Heart left ventricle (tissue), 16 donors: ENCODE measurements around the gene ALDH3B2. TPM values are rescaled to one million over a fixed set of nuclear protein-coding genes. Genes with fewer than 3 reads are reported as not detected.

Experiments used
- ATAC-seq, 4 donors: fragments of 200-7000 bp; cut with Tn5 transposase; one replicate each; pipeline ENCODE4 v1.9.1; 2020 to 2022; ENCODE audit warnings: moderate library complexity in 4 of 4, mild to moderate bottlenecking in 3 of 4, moderate number of reproducible peaks in 1 of 4
- DNase-seq, 5 donors: peaks; one replicate each; pipeline ENCODE4 v3.0.0-alpha.2; 2020
- H3K27ac ChIP-seq, 12 donors: fragments of 200-600 bp; sonication (generic) in 4 of 12; one replicate each; pipeline versions ENCODE4 v1.5.0 to v1.8.0; 2016 to 2022; ENCODE audit warnings: mild to moderate bottlenecking in 2 of 12
- H3K27me3 ChIP-seq, 9 donors: fragments of 200-600 bp; sonication (generic) in 2 of 9; one replicate each; pipeline versions ENCODE4 v1.5.1 to v1.8.0; 2016 to 2022; ENCODE audit warnings: mild to moderate bottlenecking in 3 of 9
- H3K36me3 ChIP-seq, 9 donors: fragments of 200-600 bp; sonication (generic) in 2 of 9; one replicate each; pipeline versions ENCODE4 v1.5.0 to v1.8.0; 2018 to 2022; ENCODE audit warnings: mild to moderate bottlenecking in 2 of 9
- H3K4me1 ChIP-seq, 12 donors: fragments of 200-600 bp; sonication (generic) in 4 of 12; one replicate each; pipeline versions ENCODE4 v1.5.0 to v1.8.0; 2016 to 2022; ENCODE audit warnings: mild to moderate bottlenecking in 3 of 12
- H3K4me3 ChIP-seq, 12 donors: fragments of 200-600 bp; sonication (generic) in 4 of 12; one replicate each; pipeline versions ENCODE4 v1.5.0 to v1.8.0; 2017 to 2022; ENCODE audit warnings: mild to moderate bottlenecking in 9 of 12, moderate library complexity in 4 of 12
- H3K9me3 ChIP-seq, 12 donors: fragments of 200-600 bp; sonication (generic) in 4 of 12; one replicate each; pipeline versions ENCODE4 v1.5.0 to v1.8.0; 2016 to 2022; ENCODE audit warnings: mild to moderate bottlenecking in 1 of 12
- POLR2A ChIP-seq, 2 donors: fragments of 450-650 bp; IDR thresholded peaks; one replicate each; pipeline ENCODE4 v1.6.1; 2017; ENCODE audit warnings: antibody characterized with exemption in 2 of 2, mild to moderate bottlenecking in 2 of 2, moderate library complexity in 2 of 2
- WGBS, 4 donors: extraction: QIAGEN DNeasy Blood & Tissue Kit in 2 of 4; methylation state at CpG; one replicate each; pipeline versions ENCODE4 v1.1.5 to v1.1.7; 2013 to 2018; 5-methylcytosine and 5-hydroxymethylcytosine counted together
- intact Hi-C, 10 donors: fragments of 100-400 bp; cut with DNase I; formaldehyde crosslinking; loops; one replicate each; pipeline versions ENCODE4 v1.11.1 to v1.14.2; 2022
- polyA plus RNA-seq, 2 donors: library from polyadenylated mRNA; stranded (reverse); fragments of 200-250 nt; gene quantifications; one replicate each; pipeline ENCODE4 v1.2.3, GENCODE V29; 2013
- total RNA-seq, 9 donors: library from RNA; depleted of rRNA in 2 of 9; stranded (reverse); fragments of >200 nt in 2 of 9; fragmentation: NEBNext Ultra II Directional in 3 of 9; extraction: Animal tissue kit (Norgen Biotek cat#: 25700) in 3 of 9; gene quantifications; one replicate each; pipeline versions ENCODE4 v1.1.0 to v1.2.4, GENCODE V29; 2016 to 2023
- TF ChIP-seq, protein P1 (sequence below), 12 donors: fragments of 200-600 bp; sonication (generic) in 4 of 12; IDR thresholded peaks; one replicate each; pipeline versions ENCODE4 v1.5.0 to v1.8.0; 2018 to 2022; ENCODE audit warnings: antibody characterized with exemption in 12 of 12, mild to moderate bottlenecking in 5 of 12
- donor health status: ischemic (EF 13 %, LVEDD 7.1; RV severe dilation, severe dysfunction).
- donor health status: healthy with polysubstance abuse.
- donor health status: DM: no; HTN: yes; CAD: no.
- donor health status: DM: no; HTN: no; CAD: no.
- donor health status: ischemic (EF 25% LVEDD 6.9; RV normal size, moderate dysfunction).
- donor health status: ischemic (EF 25% LVEDD 5.7; RV mildly dilated, moderate dysfunction).
- donor health status: healthy.
- donor health status: DM: yes; HTN: yes; CAD: no.
- donor health status: ischemic (EF 35%, LVEDD 5.7; RV mildly dilated, moderate dysfunction).
- donor health status: nonischemic (EF 11% LVEDD 7.7; RV severe dilation, severe dysfunction).
- donor health status: DM: yes; HTN: yes; CAD: no.
- donor health status: PGD.
- donor health status: ischemic (EF 29% LVEDD 5.4; RV normal size, mild dysfunction).
- donor health status: nonischemic (EF 23%, LVEDD 6.1; RV moderate dilation, normal function).

The ALDH3B2 gene
- total and polyA plus RNA-seq, 11 donors: not detected

DNA sequence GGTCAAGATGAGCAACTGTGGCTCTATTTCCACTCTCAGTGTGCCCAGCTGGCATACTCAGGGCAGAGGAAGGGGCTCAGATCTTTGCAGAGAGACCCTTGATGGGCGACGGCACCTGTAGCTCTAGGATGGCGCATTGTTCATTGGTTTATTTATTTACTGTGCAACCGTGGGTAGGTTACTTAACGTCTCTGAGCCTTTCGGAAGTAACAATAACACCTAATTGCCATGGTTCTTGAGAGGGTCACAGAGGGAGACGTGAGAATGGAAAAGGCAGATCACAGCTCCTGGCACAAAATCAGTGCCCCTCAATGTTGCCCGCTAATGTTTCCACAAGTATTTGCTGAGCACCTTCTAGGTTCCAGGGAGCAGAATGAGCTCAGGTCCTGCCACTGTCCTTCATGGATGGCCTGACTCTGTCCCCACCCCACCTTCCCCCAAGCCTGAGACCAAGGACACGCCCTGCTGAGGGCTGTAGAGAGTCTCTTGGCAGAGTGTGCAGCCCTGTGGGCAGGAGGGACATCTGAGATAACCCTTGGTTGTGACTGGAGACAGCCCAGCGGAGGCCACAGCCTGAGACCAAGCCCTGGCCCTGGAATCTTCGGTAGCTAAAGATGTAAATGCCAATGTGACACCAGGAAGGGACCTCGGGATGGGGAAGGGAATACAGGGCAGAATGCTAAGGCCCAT, 780 bp upstream of the ALDH3B2 start:
- 87 to 90% (median 90%) methylated on average over 12 of the region's 12 CpGs for WGBS, 4 donors
- peak in 1 of 4 donors; percentile 22 for ATAC-seq
- H3K27me3 ChIP-seq: peaks cover 0 to 14% (median 0%) of the 10 kb centered on the region in 9 donors

GRCh38 chr11:67673902-67674301, 521 bp downstream of the ALDH3B2 start:
- Histone ChIP-seq H3K27me3 (peaks cover 0 to 14% (median 0%) of the 10 kb centered on the region in 9 donors), H3K9me3 (peaks cover 0 to 6% (median 0%) of the 10 kb centered on the region in 12 donors), H3K36me3 (no peaks in the 10 kb centered on the region), H3K4me1 (no peaks in the 10 kb centered on the region), H3K4me3 (no peak overlapping the region), H3K27ac (no peak overlapping the region)
- 74 to 81% (median 77%) methylated on average over 8 of the region's 8 CpGs for WGBS, 4 donors
- ATAC-seq (no peak), DNase-seq (no peak)
- intact Hi-C loops: no loop called here
- TF ChIP-seq POLR2A (IDR thresholded peaks at IDR 0.05): no peak
- TF ChIP-seq, protein P1, sequence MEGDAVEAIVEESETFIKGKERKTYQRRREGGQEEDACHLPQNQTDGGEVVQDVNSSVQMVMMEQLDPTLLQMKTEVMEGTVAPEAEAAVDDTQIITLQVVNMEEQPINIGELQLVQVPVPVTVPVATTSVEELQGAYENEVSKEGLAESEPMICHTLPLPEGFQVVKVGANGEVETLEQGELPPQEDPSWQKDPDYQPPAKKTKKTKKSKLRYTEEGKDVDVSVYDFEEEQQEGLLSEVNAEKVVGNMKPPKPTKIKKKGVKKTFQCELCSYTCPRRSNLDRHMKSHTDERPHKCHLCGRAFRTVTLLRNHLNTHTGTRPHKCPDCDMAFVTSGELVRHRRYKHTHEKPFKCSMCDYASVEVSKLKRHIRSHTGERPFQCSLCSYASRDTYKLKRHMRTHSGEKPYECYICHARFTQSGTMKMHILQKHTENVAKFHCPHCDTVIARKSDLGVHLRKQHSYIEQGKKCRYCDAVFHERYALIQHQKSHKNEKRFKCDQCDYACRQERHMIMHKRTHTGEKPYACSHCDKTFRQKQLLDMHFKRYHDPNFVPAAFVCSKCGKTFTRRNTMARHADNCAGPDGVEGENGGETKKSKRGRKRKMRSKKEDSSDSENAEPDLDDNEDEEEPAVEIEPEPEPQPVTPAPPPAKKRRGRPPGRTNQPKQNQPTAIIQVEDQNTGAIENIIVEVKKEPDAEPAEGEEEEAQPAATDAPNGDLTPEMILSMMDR (IDR thresholded peaks at IDR 0.05): no peak

More for the DNA sequence above, 780 bp upstream of the ALDH3B2 start:
- Histone ChIP-seq H3K27ac (no peak overlapping the region), H3K4me3 (no peak overlapping the region), H3K36me3 (no peaks in the 10 kb centered on the region), H3K9me3 (peaks cover 0 to 6% (median 0%) of the 10 kb centered on the region in 12 donors), H3K4me1 (no peaks in the 10 kb centered on the region)
- TF ChIP-seq POLR2A (IDR thresholded peaks at IDR 0.05): no peak
- TF ChIP-seq, protein P1 (IDR thresholded peaks at IDR 0.05): no peak
- intact Hi-C loops: no loop called here
- no peak for DNase-seq

GRCh38 chr11:67673358-67673757, 1.1 kb downstream of the ALDH3B2 start:
- WGBS, 4 donors: 76 to 87% (median 83%) methylated on average over 7 of the region's 7 CpGs
- H3K27ac ChIP-seq: no peak overlapping the region
- H3K36me3 ChIP-seq: no peaks in the 10 kb centered on the region
- no peak for DNase-seq
- no peak for TF ChIP-seq POLR2A (IDR thresholded peaks at IDR 0.05)
- TF ChIP-seq, protein P1 (IDR thresholded peaks at IDR 0.05): no peak
- ATAC-seq: no peak
- peaks cover 0 to 14% (median 0%) of the 10 kb centered on the region in 9 donors for H3K27me3 ChIP-seq
- no peaks in the 10 kb centered on the region for H3K4me1 ChIP-seq
- H3K4me3 ChIP-seq: no peak overlapping the region
- intact Hi-C loops: no loop called here
- H3K9me3 ChIP-seq: peaks cover 0 to 6% (median 0%) of the 10 kb centered on the region in 12 donors

- TF ChIP-seq, protein P1 (IDR thresholded peaks at IDR 0.05): no peak
- TF ChIP-seq POLR2A (IDR thresholded peaks at IDR 0.05): no peak
- Histone ChIP-seq H3K9me3 (peaks cover 0 to 3% (median 0%) of the 10 kb centered on the region in 12 donors), H3K4me3 (no peak overlapping the region), H3K27me3 (peaks cover 0 to 14% (median 0%) of the 10 kb centered on the region in 9 donors), H3K27ac (no peak overlapping the region), H3K36me3 (no peaks in the 10 kb centered on the region), H3K4me1 (no peaks in the 10 kb centered on the region)
- intact Hi-C loops: no loop called here
- DNase-seq (no peak), ATAC-seq (no peak)
- WGBS, 4 donors: 64 to 67% (median 65%) methylated on average over 8 of the region's 8 CpGs
Measured at GRCh38 chr11:67671211-67671520, 3.3 kb downstream of the ALDH3B2 start.
